ENCODE measurements around the gene SPINT1.

DNA sequence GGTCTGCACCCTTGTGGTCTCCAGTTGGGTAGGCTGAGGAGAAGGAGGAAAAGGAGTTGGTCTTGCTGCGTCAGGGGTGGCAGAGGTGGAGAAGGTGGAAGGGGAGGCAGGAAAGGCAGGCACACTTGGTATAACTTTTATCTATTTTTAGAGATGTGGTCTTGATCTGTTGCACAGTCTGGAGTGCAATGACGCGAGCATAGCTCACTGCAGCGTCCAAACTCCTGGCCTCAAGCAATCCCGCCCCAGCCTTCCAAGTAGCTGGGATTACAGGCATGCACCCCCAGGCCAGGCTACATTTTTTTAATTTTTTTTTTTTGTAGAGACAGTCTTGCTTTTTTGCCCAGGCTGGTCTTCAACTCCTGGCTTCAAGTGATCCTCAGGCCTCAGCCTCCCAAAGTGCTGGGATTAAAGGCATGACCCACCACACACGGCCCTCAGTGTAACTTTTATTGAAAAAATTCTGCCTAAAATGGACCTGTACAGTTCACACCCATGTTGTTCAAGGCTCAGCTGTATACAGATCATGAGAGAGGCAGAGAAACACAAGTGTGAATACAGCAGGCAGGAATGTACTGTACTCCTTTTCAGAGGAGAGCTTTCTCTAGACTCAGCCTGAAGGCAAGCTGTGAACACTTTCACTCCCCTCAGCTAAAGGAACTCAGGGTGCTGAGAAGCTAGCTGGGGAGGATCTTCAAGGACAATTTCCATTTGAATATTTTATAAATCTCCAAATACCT is 32.3 kb downstream of the SPINT1 start:
- TF ChIP-seq, protein P1, sequence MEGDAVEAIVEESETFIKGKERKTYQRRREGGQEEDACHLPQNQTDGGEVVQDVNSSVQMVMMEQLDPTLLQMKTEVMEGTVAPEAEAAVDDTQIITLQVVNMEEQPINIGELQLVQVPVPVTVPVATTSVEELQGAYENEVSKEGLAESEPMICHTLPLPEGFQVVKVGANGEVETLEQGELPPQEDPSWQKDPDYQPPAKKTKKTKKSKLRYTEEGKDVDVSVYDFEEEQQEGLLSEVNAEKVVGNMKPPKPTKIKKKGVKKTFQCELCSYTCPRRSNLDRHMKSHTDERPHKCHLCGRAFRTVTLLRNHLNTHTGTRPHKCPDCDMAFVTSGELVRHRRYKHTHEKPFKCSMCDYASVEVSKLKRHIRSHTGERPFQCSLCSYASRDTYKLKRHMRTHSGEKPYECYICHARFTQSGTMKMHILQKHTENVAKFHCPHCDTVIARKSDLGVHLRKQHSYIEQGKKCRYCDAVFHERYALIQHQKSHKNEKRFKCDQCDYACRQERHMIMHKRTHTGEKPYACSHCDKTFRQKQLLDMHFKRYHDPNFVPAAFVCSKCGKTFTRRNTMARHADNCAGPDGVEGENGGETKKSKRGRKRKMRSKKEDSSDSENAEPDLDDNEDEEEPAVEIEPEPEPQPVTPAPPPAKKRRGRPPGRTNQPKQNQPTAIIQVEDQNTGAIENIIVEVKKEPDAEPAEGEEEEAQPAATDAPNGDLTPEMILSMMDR (IDR thresholded peaks at IDR 0.05; ENCODE audit: poor library complexity) = no peak
- TF ChIP-seq EZH2phosphoT487 (IDR thresholded peaks at IDR 0.05; ENCODE audit: low read depth, severe bottlenecking, unreplicated experiment) = no peak

All from hepatocyte (in vitro differentiated cells).